Mesothelial cell of epicardium (in vitro differentiated cells): ENCODE data around the gene IRF2BP2. TPM values are rescaled to one million over a fixed set of nuclear protein-coding genes. Genes with fewer than 3 reads are reported as not detected.
A peak's percentile ranks its signal among the peaks of the same experiment; 100 is the strongest.

ENCODE experiments used
- DNase-seq, 2 experiments: peaks; one replicate each; pipeline ENCODE4 v3.0.0; 2021; ENCODE audit warnings: low spot score in 2 of 2; ENCODE audit not compliant: unreplicated experiment in 2 of 2
- H3K27ac Mint-ChIP-seq: 2 replicates; pipeline ENCODE4 v1.8.0; 2021; ENCODE audit warnings: mixed read lengths
- H3K27me3 Mint-ChIP-seq: 2 replicates; pipeline ENCODE4 v1.8.0; 2021; ENCODE audit warnings: low read depth, mixed read lengths
- H3K36me3 Mint-ChIP-seq: 2 replicates; pipeline ENCODE4 v1.8.0; 2021; ENCODE audit warnings: mixed read lengths
- H3K4me1 Mint-ChIP-seq: 2 replicates; pipeline ENCODE4 v1.8.0; 2021; ENCODE audit warnings: mixed read lengths
- H3K4me3 Mint-ChIP-seq: 2 replicates; pipeline ENCODE4 v1.8.0; 2021; ENCODE audit warnings: mild to moderate bottlenecking, moderate library complexity, mixed read lengths
- H3K9me3 Mint-ChIP-seq: 2 replicates; pipeline ENCODE4 v1.8.0; 2021; ENCODE audit warnings: mixed read lengths
- total RNA-seq: library from RNA; stranded (reverse); gene quantifications from 3 replicates; pipeline ENCODE4 v1.2.1, GENCODE V29; 2021
- TF ChIP-seq, protein P1 (sequence below): fragments of 200-600 bp; sonication (generic); IDR thresholded peaks from one replicate; pipeline ENCODE4 v1.5.0; 2021; ENCODE audit warnings: antibody characterized with exemption; ENCODE audit not compliant: unreplicated experiment

Gene IRF2BP2
- total RNA-seq, 1 donor from 2014 or later, result 130 TPM

DNA sequence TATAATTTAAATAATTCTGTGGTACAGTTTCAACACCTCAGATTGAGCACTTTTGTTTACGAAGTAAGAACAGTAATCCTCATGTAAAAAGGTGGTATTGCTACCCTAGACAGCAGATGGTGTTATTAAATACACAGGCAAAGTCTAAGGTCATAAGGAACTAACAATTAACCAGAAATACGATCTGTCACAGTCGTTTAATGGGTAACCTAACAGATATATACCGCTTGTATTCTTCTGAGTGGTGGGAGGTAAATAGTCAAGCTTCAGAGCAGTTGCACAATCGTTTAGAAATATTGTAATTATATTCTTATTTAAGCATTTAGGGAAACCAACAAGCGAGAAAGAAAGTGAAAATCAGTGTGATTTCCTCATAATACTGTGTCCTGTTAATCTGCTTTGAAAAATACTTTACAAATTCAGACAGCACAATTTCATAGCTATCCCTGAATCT lies 9.8 kb upstream of the IRF2BP2 start:
- Mint-ChIP-seq H3K27me3 (no peaks in the 10 kb centered on the region), H3K27ac (peak overlapping the region; percentile 85), H3K9me3 (no peaks in the 10 kb centered on the region), H3K4me3 (no peak overlapping the region), H3K4me1 (peaks cover 85% of the 10 kb centered on the region), H3K36me3 (no peaks in the 10 kb centered on the region)
- TF ChIP-seq, protein P1, sequence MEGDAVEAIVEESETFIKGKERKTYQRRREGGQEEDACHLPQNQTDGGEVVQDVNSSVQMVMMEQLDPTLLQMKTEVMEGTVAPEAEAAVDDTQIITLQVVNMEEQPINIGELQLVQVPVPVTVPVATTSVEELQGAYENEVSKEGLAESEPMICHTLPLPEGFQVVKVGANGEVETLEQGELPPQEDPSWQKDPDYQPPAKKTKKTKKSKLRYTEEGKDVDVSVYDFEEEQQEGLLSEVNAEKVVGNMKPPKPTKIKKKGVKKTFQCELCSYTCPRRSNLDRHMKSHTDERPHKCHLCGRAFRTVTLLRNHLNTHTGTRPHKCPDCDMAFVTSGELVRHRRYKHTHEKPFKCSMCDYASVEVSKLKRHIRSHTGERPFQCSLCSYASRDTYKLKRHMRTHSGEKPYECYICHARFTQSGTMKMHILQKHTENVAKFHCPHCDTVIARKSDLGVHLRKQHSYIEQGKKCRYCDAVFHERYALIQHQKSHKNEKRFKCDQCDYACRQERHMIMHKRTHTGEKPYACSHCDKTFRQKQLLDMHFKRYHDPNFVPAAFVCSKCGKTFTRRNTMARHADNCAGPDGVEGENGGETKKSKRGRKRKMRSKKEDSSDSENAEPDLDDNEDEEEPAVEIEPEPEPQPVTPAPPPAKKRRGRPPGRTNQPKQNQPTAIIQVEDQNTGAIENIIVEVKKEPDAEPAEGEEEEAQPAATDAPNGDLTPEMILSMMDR, result no peak
- DNase-seq, result no peak

DNA sequence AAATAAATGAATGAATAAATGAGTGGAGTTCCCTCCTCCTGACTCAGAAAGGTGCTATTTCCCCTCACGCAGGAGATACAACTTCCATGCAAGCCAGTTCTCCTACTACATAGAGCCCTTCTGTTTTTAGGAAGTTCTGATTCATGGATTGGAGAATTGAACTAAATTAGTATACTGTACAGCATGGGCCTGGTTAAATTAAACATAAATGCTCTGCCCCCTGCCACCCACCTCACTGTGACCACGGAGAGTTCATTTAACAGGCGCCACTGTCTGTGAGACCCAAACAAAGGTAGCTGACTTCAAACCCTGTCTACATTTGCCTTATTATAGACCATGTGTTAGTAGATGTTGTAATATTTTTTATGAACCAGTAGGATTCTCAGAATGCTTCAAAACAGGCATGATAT lies 9.1 kb upstream of the IRF2BP2 start:
- H3K27ac Mint-ChIP-seq, result peak overlapping the region; percentile 98
- H3K4me3 Mint-ChIP-seq, result no peak overlapping the region
- H3K36me3 Mint-ChIP-seq, result no peaks in the 10 kb centered on the region
- TF ChIP-seq, protein P1, result no peak
- DNase-seq, result no peak
- H3K9me3 Mint-ChIP-seq, result no peaks in the 10 kb centered on the region
- no peaks in the 10 kb centered on the region for H3K27me3 Mint-ChIP-seq
- peaks cover 86% of the 10 kb centered on the region for H3K4me1 Mint-ChIP-seq

DNA sequence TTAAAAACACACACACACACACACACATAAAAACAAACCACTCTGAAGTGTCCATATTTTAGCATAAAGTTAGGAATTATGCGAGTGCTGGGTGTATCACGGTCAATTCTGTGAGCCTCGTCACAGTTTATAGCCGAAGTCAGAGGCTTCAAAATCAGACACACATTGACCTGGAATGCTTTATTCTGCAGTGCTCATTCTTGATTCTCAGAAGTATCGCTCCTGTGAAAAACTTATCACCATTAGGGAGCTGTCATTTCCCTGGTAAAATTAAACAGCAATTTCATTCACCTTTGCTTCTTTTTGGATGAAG lies 8.7 kb upstream of the IRF2BP2 start:
- Mint-ChIP-seq H3K36me3 (no peaks in the 10 kb centered on the region), H3K27me3 (no peaks in the 10 kb centered on the region), H3K4me3 (no peak overlapping the region), H3K9me3 (no peaks in the 10 kb centered on the region), H3K27ac (peak overlapping the region; percentile 98), H3K4me1 (peaks cover 86% of the 10 kb centered on the region)
- TF ChIP-seq, protein P1, result no peak
- no peak for DNase-seq

DNA sequence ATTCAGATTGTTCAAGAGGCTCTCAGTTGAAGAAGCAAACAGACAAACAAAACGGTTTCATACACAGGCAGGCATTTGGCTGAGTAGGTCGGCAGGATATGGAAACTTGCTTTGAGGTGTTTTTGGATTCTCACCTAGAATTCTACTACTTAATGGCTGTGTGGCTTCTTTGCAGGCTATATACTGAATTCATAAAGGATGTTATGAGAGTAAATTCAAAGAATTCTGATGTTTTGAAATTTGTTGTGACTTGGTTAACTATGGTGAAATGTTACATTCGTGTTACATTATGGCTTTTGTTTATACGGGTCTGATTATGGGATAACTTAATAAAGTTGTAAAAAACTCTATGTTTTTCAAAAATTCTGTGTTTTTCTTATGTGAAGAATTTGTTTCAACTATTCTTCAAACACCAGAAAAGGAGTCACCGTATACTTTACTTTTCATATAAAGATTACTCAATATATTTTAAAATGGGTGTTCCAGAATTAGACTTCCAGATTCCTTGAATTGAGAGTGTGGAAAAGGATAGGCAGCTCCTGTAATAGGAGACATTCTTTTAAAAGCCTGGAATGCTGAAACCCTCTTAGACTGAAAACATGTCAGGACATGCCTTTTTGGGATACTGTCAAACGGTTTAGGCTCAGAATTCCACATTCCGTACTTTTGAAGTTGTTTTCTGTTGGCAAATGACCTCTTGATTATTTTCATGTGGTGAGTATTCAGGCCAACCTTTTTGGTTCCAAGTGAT lies 8.2 kb upstream of the IRF2BP2 start:
- TF ChIP-seq, protein P1, result no peak
- Mint-ChIP-seq H3K4me1 (peaks cover 86% of the 10 kb centered on the region), H3K9me3 (no peaks in the 10 kb centered on the region), H3K4me3 (no peak overlapping the region), H3K36me3 (no peaks in the 10 kb centered on the region), H3K27ac (peak overlapping the region; percentile 98), H3K27me3 (no peaks in the 10 kb centered on the region)
- no peak for DNase-seq

DNA sequence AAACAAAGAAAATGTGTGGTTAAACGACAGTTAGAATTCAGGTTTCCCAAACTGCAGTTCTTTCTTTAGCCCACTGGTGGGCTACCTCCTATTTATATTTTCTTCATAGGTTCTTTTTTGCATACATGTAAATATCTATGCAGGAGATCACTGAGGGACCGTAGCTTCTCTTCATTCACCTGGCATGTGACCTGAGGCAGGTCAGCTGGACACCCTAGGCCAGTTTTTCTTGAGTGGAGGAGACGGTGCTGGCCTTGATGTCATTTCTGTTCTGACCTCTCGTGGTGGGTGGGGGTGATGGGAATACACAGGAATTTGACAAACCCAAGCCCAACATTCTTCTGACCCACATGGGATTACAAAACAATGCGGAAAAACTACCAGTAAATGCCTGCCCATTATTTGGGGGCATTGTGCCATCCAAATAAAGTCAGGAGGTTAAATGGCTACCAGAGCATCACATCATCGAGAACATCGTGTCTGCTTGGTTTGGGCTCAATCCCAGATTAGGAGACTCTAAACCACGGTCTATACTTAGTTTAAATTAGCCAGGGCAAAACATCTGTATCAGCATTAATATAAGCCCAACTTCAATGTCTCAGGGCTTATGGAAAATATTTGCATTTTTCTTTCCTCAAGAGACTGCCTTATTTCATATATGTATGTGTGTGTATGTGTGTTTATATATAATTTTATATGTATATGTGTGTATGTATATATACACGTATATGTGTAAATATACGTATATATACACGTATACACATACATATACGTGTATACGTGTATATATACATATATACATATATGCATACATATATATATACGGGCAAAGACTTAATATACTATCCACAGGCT lies 7.4 kb upstream of the IRF2BP2 start:
- H3K4me1 Mint-ChIP-seq, result peaks cover 87% of the 10 kb centered on the region
- H3K9me3 Mint-ChIP-seq, result no peaks in the 10 kb centered on the region
- no peaks in the 10 kb centered on the region for H3K27me3 Mint-ChIP-seq
- peak overlapping the region; percentile 98 for H3K27ac Mint-ChIP-seq
- H3K36me3 Mint-ChIP-seq, result no peaks in the 10 kb centered on the region
- TF ChIP-seq, protein P1, result peak; percentile 53
- no peak overlapping the region for H3K4me3 Mint-ChIP-seq
- DNase-seq, result no peak
